Activated CD8-positive, alpha-beta T cell treated with anti-CD3 and anti-CD28 coated beads for 36 hours (primary cell): Measurements from ENCODE around the gene IFNLR1. TPM values are rescaled to one million over a fixed set of nuclear protein-coding genes. Genes with fewer than 3 reads are reported as not detected.

Source experiments
- ATAC-seq: fragments of 200-7000 bp; cut with Tn5 transposase; one replicate; pipeline ENCODE4 v1.10.0; 2021; ENCODE audit warnings: mild to moderate bottlenecking, moderate library complexity
- CTCF ChIA-PET: fragments of 350-600 bp; sonication (Branson Sonifier 250); formaldehyde crosslinking; loops from one replicate; lab custom pipeline; 2021; ENCODE audit warnings: antibody characterized with exemption; lab: Charles Lee
- POLR2A ChIA-PET: fragments of 350-600 bp; sonication (Branson Sonifier 250); formaldehyde crosslinking; loops from one replicate; lab custom pipeline; 2021; ENCODE audit warnings: antibody characterized with exemption; lab: Charles Lee
- DNase-seq: peaks from one replicate; pipeline ENCODE4 v3.0.0-alpha.2; 2020
- H3K27ac Mint-ChIP-seq: one replicate; pipeline ENCODE4 v1.8.0; 2021; ENCODE audit warnings: mild to moderate bottlenecking, mixed read lengths
- H3K27me3 Mint-ChIP-seq: one replicate; pipeline ENCODE4 v1.8.0; 2021; ENCODE audit warnings: mixed read lengths
- H3K36me3 Mint-ChIP-seq: one replicate; pipeline ENCODE4 v1.8.0; 2021; ENCODE audit warnings: low read depth, mixed read lengths
- H3K4me1 Mint-ChIP-seq: one replicate; pipeline ENCODE4 v1.8.0; 2021; ENCODE audit warnings: low read depth, mixed read lengths
- H3K4me3 Mint-ChIP-seq: one replicate; pipeline ENCODE4 v1.8.0; 2021; ENCODE audit warnings: mild to moderate bottlenecking, moderate library complexity, mixed read lengths
- H3K9me3 Mint-ChIP-seq: one replicate; pipeline ENCODE4 v1.8.0; 2021; ENCODE audit warnings: mixed read lengths
- intact Hi-C: fragments of 100-400 bp; cut with micrococcal nuclease; formaldehyde crosslinking; loops from one replicate; pipeline ENCODE4 v1.10.0; 2022
- total RNA-seq, 2 experiments: library from RNA; stranded (reverse); gene quantifications; one replicate each; pipeline ENCODE4 v1.2.3, GENCODE V29; 2021
- TF ChIP-seq, protein P1 (sequence below): fragments of 200-600 bp; IDR thresholded peaks from one replicate; pipeline ENCODE4 v1.8.0; 2022; ENCODE audit warnings: antibody characterized with exemption, mild to moderate bottlenecking

IFNLR1 gene
- total RNA-seq, 2 experiments from 2014 or later = 4.8 to 6.4 TPM

- Mint-ChIP-seq H3K36me3 (no peaks in the 10 kb centered on the region), H3K9me3 (peaks cover 3% of the 10 kb centered on the region), H3K27ac (no peak overlapping the region), H3K27me3 (peaks cover 2% of the 10 kb centered on the region), H3K4me1 (peaks cover 4% of the 10 kb centered on the region), H3K4me3 (no peak overlapping the region)
- CTCF ChIA-PET = interaction anchor here (1.0 to 1.7 kb wide), 4 partner anchors 26 to 358 kb away, joined by 3 to 7 read pairs (median 4); no protein-coding TSS in a partner anchor
- TF ChIP-seq, protein P1, sequence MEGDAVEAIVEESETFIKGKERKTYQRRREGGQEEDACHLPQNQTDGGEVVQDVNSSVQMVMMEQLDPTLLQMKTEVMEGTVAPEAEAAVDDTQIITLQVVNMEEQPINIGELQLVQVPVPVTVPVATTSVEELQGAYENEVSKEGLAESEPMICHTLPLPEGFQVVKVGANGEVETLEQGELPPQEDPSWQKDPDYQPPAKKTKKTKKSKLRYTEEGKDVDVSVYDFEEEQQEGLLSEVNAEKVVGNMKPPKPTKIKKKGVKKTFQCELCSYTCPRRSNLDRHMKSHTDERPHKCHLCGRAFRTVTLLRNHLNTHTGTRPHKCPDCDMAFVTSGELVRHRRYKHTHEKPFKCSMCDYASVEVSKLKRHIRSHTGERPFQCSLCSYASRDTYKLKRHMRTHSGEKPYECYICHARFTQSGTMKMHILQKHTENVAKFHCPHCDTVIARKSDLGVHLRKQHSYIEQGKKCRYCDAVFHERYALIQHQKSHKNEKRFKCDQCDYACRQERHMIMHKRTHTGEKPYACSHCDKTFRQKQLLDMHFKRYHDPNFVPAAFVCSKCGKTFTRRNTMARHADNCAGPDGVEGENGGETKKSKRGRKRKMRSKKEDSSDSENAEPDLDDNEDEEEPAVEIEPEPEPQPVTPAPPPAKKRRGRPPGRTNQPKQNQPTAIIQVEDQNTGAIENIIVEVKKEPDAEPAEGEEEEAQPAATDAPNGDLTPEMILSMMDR = no peak
- POLR2A ChIA-PET = interaction anchor here (0.9 kb wide), 1 partner anchor 20 kb away, joined by 3 read pairs; no protein-coding TSS in a partner anchor
- ATAC-seq (no peak), DNase-seq (no peak)
- intact Hi-C loops = no loop called here
These were observed 41.2 kb upstream of the IFNLR1 start for GRCh38 chr1:24228311-24228710.

- TF ChIP-seq, protein P1 = no peak
- no peak for ATAC-seq
- Mint-ChIP-seq H3K4me1 (peaks cover 4% of the 10 kb centered on the region), H3K36me3 (no peaks in the 10 kb centered on the region), H3K9me3 (no peaks in the 10 kb centered on the region), H3K27ac (no peak overlapping the region), H3K4me3 (no peak overlapping the region), H3K27me3 (peaks cover 3% of the 10 kb centered on the region)
- intact Hi-C loops = no loop called here
- DNase-seq = no peak
- ChIA-PET CTCF (no interaction called here), POLR2A (no interaction called here)
These were observed 39.7 kb upstream of the IFNLR1 start for GRCh38 chr1:24226749-24227148.

DNA sequence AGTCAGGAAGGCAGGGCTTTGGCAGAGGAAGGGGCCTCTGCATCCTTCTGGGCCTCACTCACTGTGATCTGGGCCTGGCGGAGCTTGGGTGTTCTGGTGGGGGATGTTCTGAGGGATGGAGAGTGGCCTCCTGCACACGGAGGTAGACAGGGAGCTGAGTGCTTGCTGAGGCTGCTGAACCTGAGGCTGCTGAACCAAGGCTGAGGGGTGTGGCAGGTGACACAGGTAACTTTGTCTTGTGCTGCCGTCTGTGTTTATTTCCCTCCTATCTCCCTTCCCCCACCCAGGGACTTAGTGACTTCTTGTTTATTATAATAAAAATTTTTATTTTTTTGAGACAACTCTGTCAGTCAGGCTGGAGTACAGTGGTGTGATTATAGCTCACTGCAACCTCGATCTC is 37.7 kb upstream of the IFNLR1 start:
- CTCF ChIA-PET = interaction anchor here (1.5 kb wide), 1 partner anchor 22 kb away, joined by 4 read pairs; no protein-coding TSS in a partner anchor
- DNase-seq (no peak), ATAC-seq (no peak)
- peaks cover 7% of the 10 kb centered on the region for H3K27me3 Mint-ChIP-seq
- no peaks in the 10 kb centered on the region for H3K9me3 Mint-ChIP-seq
- POLR2A ChIA-PET = no interaction called here
- H3K27ac Mint-ChIP-seq = no peak overlapping the region
- no peak overlapping the region for H3K4me3 Mint-ChIP-seq
- peaks cover 4% of the 10 kb centered on the region for H3K4me1 Mint-ChIP-seq
- TF ChIP-seq, protein P1 = no peak
- intact Hi-C loops = no loop called here
- H3K36me3 Mint-ChIP-seq = no peaks in the 10 kb centered on the region

GRCh38 chr1:24224086-24224485 is 37.0 kb upstream of the IFNLR1 start:
- no peak overlapping the region for H3K4me3 Mint-ChIP-seq
- TF ChIP-seq, protein P1 = no peak
- no peak overlapping the region for H3K27ac Mint-ChIP-seq
- H3K27me3 Mint-ChIP-seq = peaks cover 9% of the 10 kb centered on the region
- no peaks in the 10 kb centered on the region for H3K36me3 Mint-ChIP-seq
- DNase-seq (no peak), ATAC-seq (no peak)
- ChIA-PET POLR2A (no interaction called here), CTCF (interaction anchor here (1.2 to 1.5 kb wide), 2 partner anchors 22 to 167 kb away, joined by 4 to 5 read pairs; no protein-coding TSS in a partner anchor)
- intact Hi-C loops = no loop called here
- H3K4me1 Mint-ChIP-seq = peaks cover 4% of the 10 kb centered on the region
- no peaks in the 10 kb centered on the region for H3K9me3 Mint-ChIP-seq

DNA sequence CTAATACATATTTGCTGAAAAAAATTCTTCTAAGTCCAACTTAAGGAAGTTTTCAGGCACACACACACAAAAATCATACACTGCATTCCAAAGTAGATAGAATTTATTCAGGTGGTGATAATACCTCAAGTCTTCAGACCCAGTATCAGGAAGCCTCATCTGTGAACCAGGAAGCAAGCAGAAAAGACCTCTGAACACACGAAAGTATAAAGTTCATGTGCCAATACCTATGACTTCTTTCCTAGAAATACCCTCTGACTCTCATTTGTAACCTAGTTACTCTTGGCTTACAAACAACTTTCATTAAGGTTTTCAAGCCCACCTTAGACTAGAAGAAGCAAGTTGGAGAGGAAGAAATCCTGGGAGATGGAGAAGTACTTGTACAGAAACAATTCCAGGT is 35.7 kb upstream of the IFNLR1 start:
- Mint-ChIP-seq H3K36me3 (no peaks in the 10 kb centered on the region), H3K9me3 (no peaks in the 10 kb centered on the region), H3K4me1 (peaks cover 4% of the 10 kb centered on the region), H3K27ac (no peak overlapping the region), H3K4me3 (no peak overlapping the region), H3K27me3 (peaks cover 15% of the 10 kb centered on the region)
- TF ChIP-seq, protein P1 = no peak
- POLR2A ChIA-PET = no interaction called here
- CTCF ChIA-PET = interaction anchor here (1.3 to 1.6 kb wide), 2 partner anchors 24 to 162 kb away, joined by 3 to 7 read pairs; no protein-coding TSS in a partner anchor
- intact Hi-C loops = no loop called here
- DNase-seq = no peak
- ATAC-seq = no peak
